ENCODE measurements around the gene MESP2. TPM values are rescaled to one million over a fixed set of nuclear protein-coding genes. Genes with fewer than 3 reads are reported as not detected.

MESP2 gene
- total and polyA plus RNA-seq, 2 of the 8 experiments (the other 6 are each of a cell fraction or from before 2014, with no cell fraction given): 0.35 to 0.80 TPM

- no peaks in the 10 kb centered on the region for H3K23me2 ChIP-seq (ENCODE audit: low read depth, low read length)
- H4K20me1 ChIP-seq (replicated peaks in 1 of 2; ENCODE audit: control insufficient read depth in 1 of 2, insufficient read depth in 2 of 2, low read length in 2 of 2): no peaks in the 10 kb centered on the region
- H2AFZ ChIP-seq (ENCODE audit: low read length): no peak overlapping the region
- no peak overlapping the region for H2BK20ac ChIP-seq (ENCODE audit: low read length)
- H3K18ac ChIP-seq (ENCODE audit: extremely low read depth, low read length): no peak overlapping the region
- no peak overlapping the region for H4K5ac ChIP-seq (ENCODE audit: insufficient read length, low read depth, low read length)
- peaks cover 0 to 9% (median 2%) of the 10 kb centered on the region in 4 experiments; a peak in 1 of 7 replicates for H3K4me1 ChIP-seq (replicated peaks in 1 of 4; ENCODE audit: control insufficient read depth in 3 of 4, insufficient read depth in 4 of 4, low read length in 3 of 4)
- no peak overlapping the region for H3K23ac ChIP-seq (ENCODE audit: insufficient read length)
- H2AK5ac ChIP-seq (ENCODE audit: low read depth, low read length): no peak overlapping the region
- ChIA-PET POLR2A (ENCODE audit: partially characterized antibody) (interaction anchor here (0.7 to 1.3 kb wide), 2 partner anchors 63 to 73 kb away, joined by 3 read pairs; no protein-coding TSS in a partner anchor), CTCF (ENCODE audit: partially characterized antibody) (interaction anchor here (0.7 to 4.3 kb wide), 10 partner anchors 15 to 70 kb away, joined by 3 to 20 read pairs (median 4); partner anchors contain the start of gene MESP2)
- H3K36me3 ChIP-seq (ENCODE audit: control insufficient read depth in 2 of 4, insufficient read depth in 4 of 4, low read length in 3 of 4): no peaks in the 10 kb centered on the region
- no peak overlapping the region for H3K4me3 ChIP-seq (ENCODE audit: extremely low read depth in 1 of 4, insufficient read depth in 2 of 4, low read depth in 3 of 4, low read length in 4 of 4)
- H2BK5ac ChIP-seq (ENCODE audit: low read depth, low read length): no peak overlapping the region
- H2BK12ac ChIP-seq (ENCODE audit: low read depth, low read length): no peak overlapping the region
- H3K14ac ChIP-seq (ENCODE audit: insufficient read length): no peak overlapping the region
- H3K27ac ChIP-seq (ENCODE audit: low read depth, low read length): no peak overlapping the region
- no peak overlapping the region for H2BK15ac ChIP-seq (ENCODE audit: low read length)
- H3K4me2 ChIP-seq (ENCODE audit: insufficient read depth in 1 of 2, low read depth in 2 of 2, low read length in 2 of 2): no peak overlapping the region
- H3K9ac ChIP-seq (replicated peaks in 1 of 4; ENCODE audit: extremely low read depth in 1 of 4, low read depth in 3 of 4, low read length in 3 of 4): no peak overlapping the region
- FAIRE-seq (no peak), DNase-seq (ENCODE audit: low read depth in 1 of 2, low spot score in 2 of 2) (no peak)
- H2BK120ac ChIP-seq (replicated peaks; ENCODE audit: low read depth, low read length): no peak overlapping the region
- no peaks in the 10 kb centered on the region for H3K79me1 ChIP-seq (ENCODE audit: low read depth, low read length)
- no peak overlapping the region for H3K4ac ChIP-seq (replicated peaks; ENCODE audit: insufficient read length, low read depth, low read length)
- no peaks in the 10 kb centered on the region for H3K79me2 ChIP-seq (ENCODE audit: control insufficient read depth in 1 of 2, insufficient read depth in 2 of 2, low read length in 2 of 2)
- H3K9me3 ChIP-seq (ENCODE audit: insufficient read depth in 2 of 2, low read depth in 1 of 2, low read length in 1 of 2): no peaks in the 10 kb centered on the region
- no peak overlapping the region for H3K56ac ChIP-seq (replicated peaks; ENCODE audit: insufficient read length, low read depth, low read length)
- no peak overlapping the region for H4K91ac ChIP-seq (replicated peaks; ENCODE audit: insufficient read length, low read length)
- H3K27me3 ChIP-seq (replicated peaks in 1 of 4; ENCODE audit: control insufficient read depth in 3 of 4, extremely low read depth in 1 of 4, insufficient read depth in 3 of 4, low read length in 3 of 4): no peaks in the 10 kb centered on the region
- 77% methylated on average over 3 of the region's 7 CpGs; no CpG with 5 or more reads in 1 of the 2 experiments for WGBS, 2 experiments (ENCODE audit: extremely low coverage in 1 of 2, insufficient coverage in 1 of 2, insufficient read length in 1 of 2, insufficient replicate concordance in 2 of 2, low coverage in 1 of 2, low lambda C conversion rate in 2 of 2, missing lambda C conversion rate in 1 of 2)
- no peak overlapping the region for H4K8ac ChIP-seq (ENCODE audit: extremely low read depth, insufficient read depth, low read length)
- TF ChIP-seq TAF1 (IDR thresholded peaks at IDR 0.05; ENCODE audit: low read depth, low read length): no peak
- no peak for TF ChIP-seq HDAC6 (IDR thresholded peaks at IDR 0.05; ENCODE audit: low read depth, low read length)
- TF ChIP-seq SIX5 (IDR thresholded peaks at IDR 0.05; ENCODE audit: low read depth, low read length): no peak
- no peak for TF ChIP-seq RXRA (IDR thresholded peaks at IDR 0.05; ENCODE audit: insufficient read depth, low read depth, low read length)
- TF ChIP-seq POLR2A (IDR thresholded peaks at IDR 0.05; ENCODE audit: control extremely low read depth in 1 of 2, low read depth in 2 of 2, low read length in 2 of 2): no peak
- no peak for TF ChIP-seq KDM1A (IDR thresholded peaks at IDR 0.05; ENCODE audit: borderline replicate concordance, low read length)
- TF ChIP-seq JUND (IDR thresholded peaks at IDR 0.05; ENCODE audit: low read length): no peak
- TF ChIP-seq CHD1 (IDR thresholded peaks at IDR 0.05; ENCODE audit: low read depth, low read length): no peak
- no peak for TF ChIP-seq EP300 (IDR thresholded peaks at IDR 0.05; ENCODE audit: borderline replicate concordance in 1 of 2, low read depth in 2 of 2, low read length in 2 of 2)
- TF ChIP-seq ASH2L (IDR thresholded peaks at IDR 0.05; ENCODE audit: low read length): no peak
- TF ChIP-seq RFX5 (IDR thresholded peaks at IDR 0.05; ENCODE audit: borderline replicate concordance, low read depth, low read length): no peak
- no peak for TF ChIP-seq NRF1 (IDR thresholded peaks at IDR 0.05; ENCODE audit: low read depth, low read length)
- no peak for TF ChIP-seq CBX5 (IDR thresholded peaks at IDR 0.05; ENCODE audit: low read depth, low read length)
- no peak for TF ChIP-seq RBBP5 (IDR thresholded peaks at IDR 0.05; ENCODE audit: borderline replicate concordance, low read depth, low read length)
These were observed 47.0 kb downstream of the MESP2 start for GRCh38 chr15:89822951-89823711.
